Keratinocyte (primary cell): ENCODE data around the gene KCTD14. TPM values are rescaled to one million over a fixed set of nuclear protein-coding genes. Genes with fewer than 3 reads are reported as not detected.
"Not testable (repeated sequence)": the region's sequence is repeated elsewhere in the genome, so short reads cannot be mapped to it uniquely, and the experiment has no call there.

ENCODE experiments used
- DNase-seq: peaks from one replicate; pipeline ENCODE4 v3.0.0-alpha.2; 2011; ENCODE audit warnings: low read depth, missing footprints, low spot score
- FAIRE-seq: peaks from 2 replicates; lab custom pipeline; 2011; peaks lifted over from hg19 to GRCh38; lab: Jason Lieb, UNC
- H2AFZ ChIP-seq: 2 replicates; pipeline ENCODE4 v1.6.0; 2012; ENCODE audit warnings: low read length, control low read depth, inconsistent platforms; ENCODE audit not compliant: control insufficient read depth
- H3K27ac ChIP-seq: 2 replicates; pipeline ENCODE4 v1.5.1; 2011; ENCODE audit warnings: low read length; ENCODE audit not compliant: control insufficient read depth, insufficient read depth
- H3K27me3 ChIP-seq: 3 replicates; pipeline ENCODE4 v1.6.0; 2011; ENCODE audit warnings: low read length; ENCODE audit not compliant: control insufficient read depth, insufficient read depth; ENCODE audit errors: extremely low read depth
- H3K36me3 ChIP-seq, 2 experiments: 2 replicates in 1 of 2; 3 replicates in 1 of 2; pipeline ENCODE4 v1.5.1; 2011; ENCODE audit warnings: low read length in 2 of 2, mild to moderate bottlenecking in 1 of 2; ENCODE audit not compliant: control insufficient read depth in 2 of 2, insufficient read depth in 2 of 2; ENCODE audit errors: extremely low read depth in 1 of 2
- H3K4me1 ChIP-seq: 3 replicates; pipeline ENCODE4 v1.5.1; 2011; ENCODE audit warnings: low read length; ENCODE audit not compliant: control insufficient read depth, insufficient read depth; ENCODE audit errors: extremely low read depth
- H3K4me2 ChIP-seq: 3 replicates; pipeline ENCODE4 v1.6.0; 2011; ENCODE audit warnings: low read depth, low read length; ENCODE audit not compliant: control insufficient read depth, insufficient read depth; ENCODE audit errors: extremely low read depth
- H3K4me3 ChIP-seq, 3 experiments: fragments of 200-600 bp in 1 of 3; sonication (generic) in 1 of 3; 2 replicates in 2 of 3; 3 replicates in 1 of 3; pipeline ENCODE4 v1.5.1; 2011 to 2016; ENCODE audit warnings: low read length in 3 of 3, mild to moderate bottlenecking in 3 of 3, control low read depth in 2 of 3, inconsistent platforms in 1 of 3, low read depth in 1 of 3, mixed read lengths in 1 of 3, mixed run types in 1 of 3, moderate library complexity in 1 of 3; ENCODE audit not compliant: control insufficient read depth in 2 of 3, insufficient read depth in 2 of 3; ENCODE audit errors: extremely low read depth in 1 of 3
- H3K79me2 ChIP-seq: 2 replicates; pipeline ENCODE4 v1.6.0; 2012; ENCODE audit warnings: low read length; ENCODE audit not compliant: control insufficient read depth, insufficient read depth
- H3K9ac ChIP-seq: 3 replicates; pipeline ENCODE4 v1.6.0; 2011; ENCODE audit warnings: low read length; ENCODE audit not compliant: control insufficient read depth, insufficient read depth; ENCODE audit errors: extremely low read depth
- H3K9me1 ChIP-seq: 3 replicates; pipeline ENCODE4 v1.6.0; 2011; ENCODE audit warnings: low read length; ENCODE audit not compliant: control insufficient read depth, insufficient read depth; ENCODE audit errors: extremely low read depth
- H3K9me3 ChIP-seq: 2 replicates; pipeline ENCODE4 v1.5.1; 2012; ENCODE audit warnings: low read depth, low read length; ENCODE audit not compliant: control insufficient read depth
- H4K20me1 ChIP-seq: 3 replicates; pipeline ENCODE4 v1.6.0; 2011; ENCODE audit warnings: low read length; ENCODE audit not compliant: control insufficient read depth, insufficient read depth; ENCODE audit errors: extremely low read depth
- CTCF ChIP-seq, 3 experiments: IDR thresholded peaks in 1 of 3; conservative IDR thresholded peaks in 1 of 3; optimal IDR thresholded peaks in 1 of 3; 2 replicates in 2 of 3; 3 replicates in 1 of 3; pipeline versions ENCODE3 to v1.5.1; 2011; ENCODE audit warnings: low read length in 3 of 3, mild to moderate bottlenecking in 3 of 3, moderate library complexity in 2 of 3, control low read depth in 1 of 3, inconsistent platforms in 1 of 3; ENCODE audit not compliant: insufficient read depth in 2 of 3; ENCODE audit errors: extremely low read depth in 1 of 3
- EZH2 ChIP-seq: IDR thresholded peaks from one replicate; pipeline ENCODE4 v1.6.1; 2012; ENCODE audit warnings: inconsistent platforms, mild to moderate bottlenecking, low read length, moderate library complexity
- dilution Hi-C: fragments of 300-500 bp; cut with MboI; formaldehyde crosslinking; loops from one replicate; pipeline ENCODE4 v1.7.0; 2020; ENCODE audit warnings: low sequenced_read_pairs; ENCODE audit not compliant: extremely low pct_ligation_motif_present
- polyA plus RNA-seq, 5 experiments: library from polyadenylated mRNA; depleted of rRNA in 3 of 5; stranded (reverse) in 3 of 5; stranded (forward) in 1 of 5; unstranded in 1 of 5; fragments of >200 nt; gene quantifications; 1 replicate in 1 of 5; 2 replicates in 3 of 5; 3 replicates in 1 of 5; pipeline versions ENCODE4 v1.2.1 to v1.2.3, GENCODE V29; 2011 to 2012; ENCODE audit warnings: missing spikeins in 2 of 5, low read depth in 1 of 5, low replicate concordance in 1 of 5

The KCTD14 gene
- polyA plus RNA-seq, 1 donor (not counting 4 experiments of a cell fraction or from before 2014, with no cell fraction given), result 2.1 TPM

GRCh38 chr11:78015878-78016277 lies 7.2 kb downstream of the KCTD14 start:
- no peak for TF ChIP-seq EZH2
- TF ChIP-seq CTCF (optimal IDR thresholded peaks at IDR 0.05 in 1 of 3, IDR thresholded peaks at IDR 0.05 in 1 of 3, conservative IDR thresholded peaks at IDR 0.05 in 1 of 3; ENCODE audit: extremely low read depth in 1 of 3, insufficient read depth in 2 of 3, low read length in 3 of 3), result no peak
- FAIRE-seq, result no peak
- H2AFZ ChIP-seq, result no peak overlapping the region
- dilution Hi-C loops, result no loop called here
- H3K9me1 ChIP-seq, result no peaks in the 10 kb centered on the region
- no peak overlapping the region for H3K27ac ChIP-seq
- no peak for DNase-seq
- no peaks in the 10 kb centered on the region for H4K20me1 ChIP-seq
- H3K27me3 ChIP-seq, result no peaks in the 10 kb centered on the region
- H3K9ac ChIP-seq, result no peak overlapping the region
- no peaks in the 10 kb centered on the region for H3K36me3 ChIP-seq
- peaks cover 9% of the 10 kb centered on the region for H3K4me1 ChIP-seq
- H3K4me3 ChIP-seq, result no peak overlapping the region
- H3K9me3 ChIP-seq, result no peaks in the 10 kb centered on the region
- no peaks in the 10 kb centered on the region for H3K79me2 ChIP-seq
- no peak overlapping the region for H3K4me2 ChIP-seq

- H4K20me1 ChIP-seq, H3K9me1 ChIP-seq, FAIRE-seq, H3K79me2 ChIP-seq, H3K27ac ChIP-seq, H3K4me2 ChIP-seq, H3K36me3 ChIP-seq, H3K9ac ChIP-seq, H2AFZ ChIP-seq, H3K27me3 ChIP-seq, H3K9me3 ChIP-seq, H3K4me3 ChIP-seq, H3K4me1 ChIP-seq, DNase-seq, dilution Hi-C loops: not testable (repeated sequence)
Observed at GRCh38 chr11:78014937-78015520, 8.0 kb downstream of the KCTD14 start.

- TF ChIP-seq CTCF (optimal IDR thresholded peaks at IDR 0.05 in 1 of 3, IDR thresholded peaks at IDR 0.05 in 1 of 3, conservative IDR thresholded peaks at IDR 0.05 in 1 of 3; ENCODE audit: extremely low read depth in 1 of 3, insufficient read depth in 2 of 3, low read length in 3 of 3), result no peak
- no peak for TF ChIP-seq EZH2
- no peaks in the 10 kb centered on the region for H3K79me2 ChIP-seq
- dilution Hi-C loops, result no loop called here
Observed at GRCh38 chr11:78011301-78011700, 11.8 kb downstream of the KCTD14 start.

More at GRCh38 chr11:78011301-78011700, 11.8 kb downstream of the KCTD14 start:
- H3K4me3 ChIP-seq, result no peak overlapping the region
- no peak for DNase-seq
- no peak overlapping the region for H3K4me2 ChIP-seq
- H3K36me3 ChIP-seq, result no peaks in the 10 kb centered on the region
- H3K4me1 ChIP-seq, result no peaks in the 10 kb centered on the region
- H3K27ac ChIP-seq, result no peak overlapping the region
- H3K9me1 ChIP-seq, result no peaks in the 10 kb centered on the region
- H2AFZ ChIP-seq, result no peak overlapping the region
- no peaks in the 10 kb centered on the region for H4K20me1 ChIP-seq
- no peaks in the 10 kb centered on the region for H3K9me3 ChIP-seq
- no peaks in the 10 kb centered on the region for H3K27me3 ChIP-seq
- FAIRE-seq, result no peak
- no peak overlapping the region for H3K9ac ChIP-seq
